ENCODE results near the gene NANOS3.

- TF ChIP-seq POLR2AphosphoS5 (IDR thresholded peaks at IDR 0.05; ENCODE audit: low read depth, low read length) (no peak), FOXP2 (optimal IDR thresholded peaks at IDR 0.05; ENCODE audit: borderline replicate concordance, extremely low read depth, extremely low read length, insufficient read depth) (no peak), REST (IDR thresholded peaks at IDR 0.05; ENCODE audit: insufficient read depth in 1 of 2, low read depth in 2 of 2, low read length in 2 of 2) (no peak)
These were observed 28.6 kb upstream of the NANOS3 start for GRCh38 chr19:13848340-13848677.
